ENCODE data around the gene TTLL3. TPM values are rescaled to one million over a fixed set of nuclear protein-coding genes. Genes with fewer than 3 reads are reported as not detected.
"Not testable (repeated sequence)": the region's sequence is repeated elsewhere in the genome, so short reads cannot be mapped to it uniquely, and the experiment has no call there.

TTLL3 gene
- total and polyA plus RNA-seq, 2 of the 8 experiments (the other 6 are each of a cell fraction or from before 2014, with no cell fraction given), result 5.9 to 8.9 TPM

GRCh38 chr3:9771007-9771406, 39.1 kb upstream of the TTLL3 start:
- not testable (repeated sequence) for H3K23ac ChIP-seq (ENCODE audit: insufficient read length); H2BK20ac ChIP-seq (ENCODE audit: low read length); H3K4ac ChIP-seq (replicated peaks; ENCODE audit: insufficient read length, low read depth, low read length); H4K20me1 ChIP-seq (replicated peaks in 1 of 2; ENCODE audit: control insufficient read depth in 1 of 2, insufficient read depth in 2 of 2, low read length in 2 of 2); H2AFZ ChIP-seq (ENCODE audit: low read length); H3K14ac ChIP-seq (ENCODE audit: insufficient read length); H2BK15ac ChIP-seq (ENCODE audit: low read length); H3K4me3 ChIP-seq (ENCODE audit: extremely low read depth in 1 of 4, insufficient read depth in 2 of 4, low read depth in 3 of 4, low read length in 4 of 4); H3K79me1 ChIP-seq (ENCODE audit: low read depth, low read length); H3K9ac ChIP-seq (replicated peaks in 1 of 4; ENCODE audit: extremely low read depth in 1 of 4, low read depth in 3 of 4, low read length in 3 of 4); H4K5ac ChIP-seq (ENCODE audit: insufficient read length, low read depth, low read length); H3K79me2 ChIP-seq (ENCODE audit: control insufficient read depth in 1 of 2, insufficient read depth in 2 of 2, low read length in 2 of 2); H3K36me3 ChIP-seq (ENCODE audit: control insufficient read depth in 2 of 4, insufficient read depth in 4 of 4, low read length in 3 of 4); H4K91ac ChIP-seq (replicated peaks; ENCODE audit: insufficient read length, low read length); H2BK5ac ChIP-seq (ENCODE audit: low read depth, low read length); H2BK120ac ChIP-seq (replicated peaks; ENCODE audit: low read depth, low read length); H3K18ac ChIP-seq (ENCODE audit: extremely low read depth, low read length); H3K23me2 ChIP-seq (ENCODE audit: low read depth, low read length); H2AK5ac ChIP-seq (ENCODE audit: low read depth, low read length); H3K56ac ChIP-seq (replicated peaks; ENCODE audit: insufficient read length, low read depth, low read length); H3K27ac ChIP-seq (ENCODE audit: low read depth, low read length); FAIRE-seq; H3K9me3 ChIP-seq (ENCODE audit: insufficient read depth in 2 of 2, low read depth in 1 of 2, low read length in 1 of 2); H3K4me1 ChIP-seq (replicated peaks in 1 of 4; ENCODE audit: control insufficient read depth in 3 of 4, insufficient read depth in 4 of 4, low read length in 3 of 4); H3K4me2 ChIP-seq (ENCODE audit: insufficient read depth in 1 of 2, low read depth in 2 of 2, low read length in 2 of 2); DNase-seq (ENCODE audit: low read depth in 1 of 2, low spot score in 2 of 2); H4K8ac ChIP-seq (ENCODE audit: extremely low read depth, insufficient read depth, low read length); H2BK12ac ChIP-seq (ENCODE audit: low read depth, low read length)
- ChIA-PET CTCF (ENCODE audit: partially characterized antibody) (interaction anchor here (0.6 to 1.4 kb wide), 2 partner anchors 20 to 37 kb away, joined by 3 read pairs; no protein-coding TSS in a partner anchor), POLR2A (ENCODE audit: partially characterized antibody) (interaction anchor here (1.1 to 5.2 kb wide), 5 partner anchors 10 to 22 kb away, joined by 3 to 43 read pairs (median 8); partner anchors contain the start of genes ARPC4, OGG1 and TADA3)
- WGBS, 2 experiments (ENCODE audit: extremely low coverage in 1 of 2, insufficient coverage in 1 of 2, insufficient read length in 1 of 2, insufficient replicate concordance in 2 of 2, low coverage in 1 of 2, low lambda C conversion rate in 2 of 2, missing lambda C conversion rate in 1 of 2), result 100% methylated on average over 1 of the region's 2 CpGs; no CpG with 5 or more reads in 1 of the 2 experiments
- H3K27me3 ChIP-seq (replicated peaks in 1 of 4; ENCODE audit: control insufficient read depth in 3 of 4, extremely low read depth in 1 of 4, insufficient read depth in 3 of 4, low read length in 3 of 4), result peaks cover 1 to 28% (median 23%) of the 10 kb centered on the region in 4 experiments; a peak in 6 of 7 replicates

Data from H1 (cell line).